HG03103 (cell line): Measurements from ENCODE around the gene USO1.
A peak's percentile ranks its signal among the peaks of the same experiment; 100 is the strongest.
"Not testable (repeated sequence)": the region's sequence is repeated elsewhere in the genome, so short reads cannot be mapped to it uniquely, and the experiment has no call there.

Experiments used
- ATAC-seq: cut with Tn5 transposase; IDR thresholded peaks from one replicate; pipeline ENCODE4 v1.9.1; 2021; ENCODE audit warnings: low read depth; ENCODE audit not compliant: unreplicated experiment

Gene USO1

GRCh38 chr4:75714011-75714410 is 10.4 kb upstream of the USO1 start:
- ATAC-seq = no peak

DNA sequence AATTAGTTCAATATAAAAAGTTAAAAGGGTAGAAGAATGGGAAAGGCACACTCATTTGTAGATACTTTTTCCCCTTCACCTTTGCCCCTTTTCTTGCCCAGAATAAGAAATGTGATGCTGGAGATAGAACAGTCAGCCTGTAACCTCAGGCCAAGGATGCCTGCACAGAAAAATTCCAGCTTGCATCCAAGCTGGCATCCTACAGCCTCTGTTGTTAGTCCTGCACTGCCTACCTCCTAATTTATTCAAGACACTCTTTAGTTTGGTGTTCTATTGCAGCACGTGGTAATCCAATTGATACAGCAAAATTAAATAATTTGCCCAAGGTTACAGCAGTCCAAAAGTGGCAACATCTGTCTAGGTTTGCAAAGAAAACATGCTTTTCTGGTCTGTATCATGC is 9.7 kb upstream of the USO1 start:
- no peak for ATAC-seq

- peak; percentile 64 for ATAC-seq
Observed at GRCh38 chr4:75715105-75715799, 9.1 kb upstream of the USO1 start.

GRCh38 chr4:75716054-75716453 is 8.3 kb upstream of the USO1 start:
- not testable (repeated sequence) for ATAC-seq

DNA sequence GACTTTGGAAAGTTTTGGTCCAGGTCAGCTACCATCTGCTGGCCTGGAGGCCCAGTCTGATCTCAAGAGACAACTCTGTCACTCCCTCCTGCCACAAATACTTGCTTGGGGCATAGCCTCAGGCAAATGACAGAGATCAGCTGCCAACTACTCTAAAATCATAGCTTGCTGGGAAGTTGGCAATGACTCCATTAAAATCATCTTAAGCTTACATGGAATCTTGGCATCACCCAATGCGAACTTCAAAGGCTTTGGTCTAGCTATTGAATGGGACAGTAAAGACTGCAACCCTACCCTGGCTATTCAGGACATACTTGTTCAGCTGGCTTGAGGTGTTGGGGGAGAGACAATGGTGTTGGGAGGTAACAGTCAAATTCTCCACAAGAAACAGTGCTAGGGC is 7.0 kb upstream of the USO1 start:
- ATAC-seq = no peak

- ATAC-seq = no peak
Observed at GRCh38 chr4:75718529-75718928, 5.8 kb upstream of the USO1 start.

DNA sequence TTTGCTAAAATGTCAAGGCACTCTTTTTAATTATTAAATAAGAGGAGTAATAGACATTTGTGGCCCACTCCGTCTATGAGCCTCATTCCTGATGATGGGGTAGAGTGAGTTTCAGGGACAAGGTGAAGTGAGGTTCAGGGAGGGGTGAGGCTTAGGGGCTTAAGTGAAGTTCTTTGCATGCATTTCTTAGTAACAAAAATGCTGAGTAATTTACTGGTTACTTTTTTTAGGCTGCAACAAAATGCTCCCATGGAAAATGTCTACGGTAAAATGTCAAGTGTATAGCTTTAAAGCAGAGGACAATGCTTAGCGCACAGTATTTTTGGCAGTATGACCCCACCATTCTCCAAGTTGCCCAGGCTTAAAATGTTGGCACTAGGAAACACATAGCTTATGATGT is 2.0 kb upstream of the USO1 start:
- no peak for ATAC-seq

DNA sequence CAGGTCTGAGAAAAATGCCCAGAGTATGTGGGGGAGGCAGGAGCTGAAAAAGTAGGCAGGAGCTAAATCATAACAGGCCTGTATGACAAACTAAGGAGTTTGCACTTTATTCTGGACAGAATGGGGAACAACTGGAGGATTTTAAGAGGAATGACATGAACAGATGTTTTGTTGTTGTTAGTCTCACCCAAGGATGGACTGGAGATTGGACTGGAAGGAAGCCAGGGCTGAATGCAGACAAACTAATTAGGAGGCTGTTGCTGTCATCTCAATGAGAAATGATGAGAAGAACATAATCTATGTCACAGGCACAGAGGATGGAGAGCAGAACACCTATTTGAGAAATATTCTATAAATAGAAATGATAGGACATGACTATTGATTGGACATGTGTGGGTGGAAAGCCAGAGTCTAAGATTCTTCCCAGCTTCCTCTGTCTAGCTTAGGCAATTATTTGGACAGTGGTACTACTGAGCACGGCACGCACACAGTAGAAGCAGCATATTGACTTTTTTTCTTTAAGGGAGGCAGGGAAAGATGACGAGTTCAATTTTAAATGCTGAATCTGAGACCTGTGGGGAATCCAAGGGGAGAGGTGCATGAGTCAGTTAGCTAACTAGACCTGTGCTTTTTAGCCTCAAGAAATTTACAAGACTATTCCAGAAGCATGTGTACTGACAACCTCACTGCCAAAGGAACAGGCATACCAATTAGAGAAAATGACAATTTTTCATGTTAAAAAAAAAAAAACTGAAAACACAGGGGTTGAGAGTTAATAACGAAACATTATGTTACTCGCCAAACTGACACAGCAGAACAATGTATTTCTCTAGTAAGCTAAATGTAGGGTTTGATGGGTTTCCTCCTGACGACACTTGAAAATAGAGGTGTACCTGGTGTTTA is 963 bp upstream of the USO1 start:
- no peak for ATAC-seq

GRCh38 chr4:75724867-75725724 is 719 bp downstream of the USO1 start:
- peak; percentile 40 for ATAC-seq

DNA sequence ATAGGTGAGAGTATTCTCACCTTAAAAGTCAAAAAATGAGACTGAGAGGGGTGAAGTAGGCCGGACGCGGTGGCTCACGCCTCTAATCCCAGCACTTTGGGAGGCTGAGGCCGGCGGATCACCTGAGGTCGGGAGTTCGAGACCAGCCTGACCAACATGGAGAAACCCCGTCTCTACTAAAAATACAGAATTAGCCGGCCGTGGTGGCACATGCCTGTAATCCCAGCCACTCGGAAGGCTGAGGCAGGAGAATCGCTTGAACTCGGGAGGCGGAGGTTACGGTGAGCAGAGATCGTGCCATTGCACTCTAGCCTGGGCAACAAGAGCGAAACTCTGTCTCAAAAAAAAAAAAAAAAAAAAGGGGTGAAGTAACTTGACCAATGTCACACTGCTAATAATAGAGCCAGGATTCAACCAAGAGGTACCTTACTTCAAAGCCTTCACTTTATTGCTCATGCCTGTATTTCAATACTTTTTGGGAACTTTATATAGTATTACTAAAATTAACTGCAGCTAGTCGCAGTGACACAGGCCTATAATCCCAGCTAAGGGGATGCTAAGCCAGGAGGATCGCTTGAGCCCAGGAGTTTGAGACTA is 1.7 kb downstream of the USO1 start:
- not testable (repeated sequence) for ATAC-seq

- no peak for ATAC-seq
Observed at GRCh38 chr4:75726577-75726976, 2.2 kb downstream of the USO1 start.

DNA sequence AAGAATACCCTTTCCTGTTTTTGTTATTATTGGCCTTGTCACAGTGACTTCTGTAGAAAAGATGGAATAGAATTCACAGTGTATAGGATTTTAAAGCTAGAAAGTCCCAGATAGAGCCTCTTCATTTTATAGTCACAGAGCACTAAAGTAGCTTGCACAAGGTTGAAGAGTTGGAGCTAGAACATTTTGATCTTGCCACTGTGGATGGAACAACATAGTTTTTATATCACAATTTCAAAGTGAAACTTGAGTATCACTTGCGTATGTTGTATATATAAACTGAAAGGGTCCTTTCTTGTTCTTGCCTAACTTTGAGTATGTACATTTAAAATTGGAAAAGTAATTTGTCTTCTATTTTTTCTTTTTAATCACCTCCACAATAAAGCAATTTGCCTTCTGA is 2.7 kb downstream of the USO1 start:
- ATAC-seq = no peak

GRCh38 chr4:75729836-75730235 is 5.5 kb downstream of the USO1 start:
- no peak for ATAC-seq

DNA sequence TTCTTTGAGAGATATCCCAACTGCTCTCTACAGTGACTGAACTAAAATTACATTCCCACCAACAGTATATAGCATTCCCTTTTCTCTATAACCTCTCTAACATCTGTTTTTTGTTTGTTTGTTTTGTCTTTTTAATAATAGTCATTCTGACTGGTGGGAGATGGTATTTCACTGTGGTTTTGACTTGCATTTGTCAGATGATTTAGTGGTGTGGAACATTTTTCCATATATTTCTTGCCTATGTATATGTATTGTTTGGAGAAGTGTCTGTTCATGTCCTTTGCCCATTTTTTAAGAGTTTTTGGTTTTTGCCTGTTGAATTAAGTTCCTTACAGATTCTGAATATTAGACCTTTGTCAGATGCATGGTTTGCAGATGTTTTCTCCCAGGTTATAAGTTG is 9.0 kb downstream of the USO1 start:
- no peak for ATAC-seq

DNA sequence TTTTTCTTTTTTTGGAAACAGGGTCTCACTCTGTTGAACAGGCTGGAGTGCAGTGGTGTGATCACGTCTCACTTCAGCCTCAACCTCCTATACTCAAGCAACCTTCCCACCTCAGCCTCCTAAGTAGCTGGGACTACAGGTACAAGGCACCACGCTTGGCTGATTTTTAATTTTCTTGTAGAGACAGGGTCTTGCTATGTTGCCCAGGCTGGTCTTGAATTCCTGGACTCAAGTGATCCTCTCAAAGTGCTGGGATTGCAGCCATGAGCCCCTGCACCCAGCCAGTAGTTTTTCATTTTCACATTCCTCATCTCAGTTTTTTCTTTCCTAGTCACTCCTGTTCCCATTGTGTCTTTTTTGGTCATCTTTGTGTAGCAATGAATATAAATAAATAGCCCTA is 11.1 kb downstream of the USO1 start:
- ATAC-seq = no peak

- no peak for ATAC-seq
Observed at GRCh38 chr4:75736862-75737261, 12.5 kb downstream of the USO1 start.

DNA sequence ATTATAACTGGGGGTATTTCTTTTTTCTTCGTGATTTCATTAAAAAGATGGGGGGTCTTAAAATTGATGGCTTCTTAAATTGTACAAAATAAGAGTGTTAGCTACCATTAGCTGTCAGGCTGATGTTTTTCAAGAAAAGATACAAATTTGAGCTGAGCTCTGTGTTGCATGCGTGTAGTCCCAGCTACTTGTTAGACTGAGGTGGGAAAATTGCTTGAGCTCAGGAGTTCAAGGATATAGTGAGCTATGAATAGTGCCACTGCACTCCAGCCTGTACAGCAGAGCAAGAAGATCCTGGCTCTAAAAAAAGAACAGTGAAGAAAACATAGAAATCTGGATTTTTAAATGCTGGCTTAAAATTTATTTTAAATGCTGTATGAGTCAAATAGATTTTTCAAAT is 13.0 kb downstream of the USO1 start:
- no peak for ATAC-seq

- no peak for ATAC-seq
Observed at GRCh38 chr4:75741027-75741426, 16.6 kb downstream of the USO1 start.

GRCh38 chr4:75742451-75742850 is 18.1 kb downstream of the USO1 start:
- ATAC-seq = no peak

GRCh38 chr4:75745161-75745560 is 20.8 kb downstream of the USO1 start:
- no peak for ATAC-seq
